ENCODE results near the gene SEMA3D.

DNA sequence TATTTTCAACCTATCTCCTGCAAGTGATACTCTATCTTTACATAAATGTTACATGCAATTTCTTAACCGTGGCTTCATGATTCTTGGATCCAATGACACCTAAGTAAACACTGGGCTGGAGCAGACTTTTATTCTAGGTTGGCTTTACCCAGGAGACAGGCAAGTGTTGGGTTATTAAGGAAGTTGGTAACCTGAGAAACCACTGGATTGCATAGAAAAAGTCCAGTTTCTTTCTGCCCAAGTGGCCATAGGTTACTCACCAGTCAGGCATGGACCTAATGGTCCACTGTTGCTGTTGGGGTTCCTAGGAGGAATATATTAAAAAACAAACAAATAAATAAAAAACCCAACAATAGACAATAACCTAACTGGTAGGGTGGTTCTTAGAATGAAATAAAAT lies 112.8 kb downstream of the SEMA3D start:
- TF ChIP-seq, protein P1, sequence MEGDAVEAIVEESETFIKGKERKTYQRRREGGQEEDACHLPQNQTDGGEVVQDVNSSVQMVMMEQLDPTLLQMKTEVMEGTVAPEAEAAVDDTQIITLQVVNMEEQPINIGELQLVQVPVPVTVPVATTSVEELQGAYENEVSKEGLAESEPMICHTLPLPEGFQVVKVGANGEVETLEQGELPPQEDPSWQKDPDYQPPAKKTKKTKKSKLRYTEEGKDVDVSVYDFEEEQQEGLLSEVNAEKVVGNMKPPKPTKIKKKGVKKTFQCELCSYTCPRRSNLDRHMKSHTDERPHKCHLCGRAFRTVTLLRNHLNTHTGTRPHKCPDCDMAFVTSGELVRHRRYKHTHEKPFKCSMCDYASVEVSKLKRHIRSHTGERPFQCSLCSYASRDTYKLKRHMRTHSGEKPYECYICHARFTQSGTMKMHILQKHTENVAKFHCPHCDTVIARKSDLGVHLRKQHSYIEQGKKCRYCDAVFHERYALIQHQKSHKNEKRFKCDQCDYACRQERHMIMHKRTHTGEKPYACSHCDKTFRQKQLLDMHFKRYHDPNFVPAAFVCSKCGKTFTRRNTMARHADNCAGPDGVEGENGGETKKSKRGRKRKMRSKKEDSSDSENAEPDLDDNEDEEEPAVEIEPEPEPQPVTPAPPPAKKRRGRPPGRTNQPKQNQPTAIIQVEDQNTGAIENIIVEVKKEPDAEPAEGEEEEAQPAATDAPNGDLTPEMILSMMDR (IDR thresholded peaks at IDR 0.05; ENCODE audit: extremely low read depth in 1 of 2, insufficient read depth in 1 of 2, low read depth in 1 of 2, low read length in 2 of 2): no peak
- TF ChIP-seq, protein P2, sequence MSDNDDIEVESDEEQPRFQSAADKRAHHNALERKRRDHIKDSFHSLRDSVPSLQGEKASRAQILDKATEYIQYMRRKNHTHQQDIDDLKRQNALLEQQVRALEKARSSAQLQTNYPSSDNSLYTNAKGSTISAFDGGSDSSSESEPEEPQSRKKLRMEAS (IDR thresholded peaks at IDR 0.05; ENCODE audit: insufficient read depth, insufficient read length): no peak
- TF ChIP-seq POLR2AphosphoS5 (IDR thresholded peaks at IDR 0.05; ENCODE audit: insufficient read depth, low read depth, low read length): no peak

All from endothelial cell of umbilical vein (primary cell).